Measurements from ENCODE around the gene ODF4.
A peak's percentile ranks its signal among the peaks of the same experiment; 100 is the strongest.
"Not testable (repeated sequence)": the region's sequence is repeated elsewhere in the genome, so short reads cannot be mapped to it uniquely, and the experiment has no call there.

The ODF4 gene

GRCh38 chr17:8326511-8327302 is 12.9 kb upstream of the ODF4 start:
- DNase-seq (ENCODE audit: low spot score): no peak

GRCh38 chr17:8327303-8327649 is 12.4 kb upstream of the ODF4 start:
- no peak for DNase-seq (ENCODE audit: low spot score)

- no peak for DNase-seq (ENCODE audit: low spot score)
These were observed 7.5 kb upstream of the ODF4 start for GRCh38 chr17:8332128-8332527.

- DNase-seq (ENCODE audit: low spot score): no peak
These were observed 7.0 kb upstream of the ODF4 start for GRCh38 chr17:8332688-8333087.

- DNase-seq (ENCODE audit: low spot score): no peak
These were observed 6.4 kb upstream of the ODF4 start for GRCh38 chr17:8333281-8333680.

GRCh38 chr17:8337802-8338752 is 1.6 kb upstream of the ODF4 start:
- peak; percentile 75 for DNase-seq (ENCODE audit: low spot score)

- DNase-seq (ENCODE audit: low spot score): no peak
These were observed 893 bp upstream of the ODF4 start for GRCh38 chr17:8338753-8339140.

- DNase-seq (ENCODE audit: low spot score): no peak
These were observed 1.8 kb downstream of the ODF4 start for GRCh38 chr17:8341456-8341855.

GRCh38 chr17:8345052-8345690 is 5.5 kb downstream of the ODF4 start:
- DNase-seq (ENCODE audit: low spot score): no peak

- no peak for DNase-seq (ENCODE audit: low spot score)
These were observed 6.5 kb downstream of the ODF4 start for GRCh38 chr17:8345951-8346665.

- DNase-seq (ENCODE audit: low spot score): not testable (repeated sequence)
These were observed 7.4 kb downstream of the ODF4 start for GRCh38 chr17:8347001-8347400.

- DNase-seq (ENCODE audit: low spot score): no peak
These were observed 10.7 kb downstream of the ODF4 start for GRCh38 chr17:8350339-8350738.

- DNase-seq (ENCODE audit: low spot score): no peak
These were observed 14.1 kb downstream of the ODF4 start for GRCh38 chr17:8353736-8354135.

GRCh38 chr17:8354236-8354635 is 14.6 kb downstream of the ODF4 start:
- DNase-seq (ENCODE audit: low spot score): no peak

- no peak for DNase-seq (ENCODE audit: low spot score)
These were observed 18.3 kb downstream of the ODF4 start for GRCh38 chr17:8357910-8358309.

GRCh38 chr17:8359769-8360168 is 20.1 kb downstream of the ODF4 start:
- no peak for DNase-seq (ENCODE audit: low spot score)

- DNase-seq (ENCODE audit: low spot score): no peak
These were observed 20.6 kb downstream of the ODF4 start for GRCh38 chr17:8360260-8360659.

- no peak for DNase-seq (ENCODE audit: low spot score)
These were observed 21.1 kb downstream of the ODF4 start for GRCh38 chr17:8360751-8361150.

GRCh38 chr17:8362651-8363332 is 23.2 kb downstream of the ODF4 start:
- no peak for DNase-seq (ENCODE audit: low spot score)

GRCh38 chr17:8365143-8365542 is 25.5 kb downstream of the ODF4 start:
- no peak for DNase-seq (ENCODE audit: low spot score)

GRCh38 chr17:8366231-8366630 is 26.6 kb downstream of the ODF4 start:
- DNase-seq (ENCODE audit: low spot score): no peak
